Activated CD8-positive, alpha-beta memory T cell treated with anti-CD3 and anti-CD28 coated beads for 1 hour (primary cell): ENCODE results near the gene MYL1.

Experiments
- DNase-seq, 2 donors: peaks; one replicate each; pipeline ENCODE4 v3.0.0-alpha.2; 2020; ENCODE audit warnings: low read depth in 1 of 2; ENCODE audit errors: extremely low read depth in 1 of 2

Gene MYL1

GRCh38 chr2:210268281-210268680 lies 46.7 kb downstream of the MYL1 start:
- DNase-seq: no peak

DNA sequence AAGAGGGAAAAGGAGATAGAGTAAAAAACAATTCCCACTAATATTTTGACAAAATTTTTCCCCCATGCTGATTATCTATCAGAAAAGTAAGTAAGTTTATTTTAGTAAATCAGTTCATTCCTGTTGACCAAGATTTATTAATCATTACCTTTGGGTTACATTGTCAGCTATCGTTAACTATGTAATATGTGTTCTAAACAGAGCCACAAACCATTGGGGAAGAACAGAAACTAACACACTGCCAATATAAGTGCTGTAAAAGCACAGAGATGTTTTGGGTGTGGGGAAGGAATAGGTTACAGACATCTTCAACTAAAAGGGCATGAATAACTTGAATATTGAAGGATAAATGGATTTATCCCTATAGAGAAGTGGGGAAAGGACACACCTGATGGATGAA lies 47.3 kb downstream of the MYL1 start:
- DNase-seq: no peak

- DNase-seq: no peak
These were observed 50.7 kb downstream of the MYL1 start for GRCh38 chr2:210264282-210264681.

- DNase-seq: no peak
These were observed 51.1 kb downstream of the MYL1 start for GRCh38 chr2:210263841-210264240.

DNA sequence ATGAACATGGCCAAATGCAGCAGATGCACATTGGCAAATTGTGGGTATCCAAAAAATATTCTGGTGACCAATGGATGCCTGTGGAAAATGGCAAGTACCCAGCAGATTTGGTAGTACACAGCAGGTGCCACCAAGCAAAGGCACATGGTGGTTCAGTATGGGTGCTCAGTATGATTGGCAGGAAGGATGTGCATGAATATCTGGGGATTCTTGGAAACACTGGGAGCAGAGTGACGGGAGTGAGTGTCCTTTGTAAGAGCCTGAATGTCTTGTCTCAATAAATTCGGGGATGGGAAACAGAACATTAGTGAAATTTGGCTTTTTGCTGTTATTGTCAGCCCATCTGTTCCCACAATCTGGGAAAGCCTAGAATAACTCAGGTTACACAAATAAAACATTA lies 52.9 kb downstream of the MYL1 start:
- DNase-seq: no peak

- DNase-seq: no peak
These were observed 55.3 kb downstream of the MYL1 start for GRCh38 chr2:210259687-210260086.

GRCh38 chr2:210252699-210253606 lies 62.0 kb downstream of the MYL1 start:
- no peak for DNase-seq

GRCh38 chr2:210250622-210251021 lies 64.4 kb downstream of the MYL1 start:
- DNase-seq: no peak
